HFFc6 (cell line): ENCODE measurements around the gene TANGO2. TPM values are rescaled to one million over a fixed set of nuclear protein-coding genes. Genes with fewer than 3 reads are reported as not detected.

ENCODE experiments used
- DNase-seq: peaks from one replicate; pipeline ENCODE4 v3.0.0-alpha.2; 2018
- H3K27ac Mint-ChIP-seq: 2 replicates; pipeline ENCODE4 v1.8.0; 2020; ENCODE audit warnings: mild to moderate bottlenecking, mixed read lengths
- H3K27me3 Mint-ChIP-seq: 2 replicates; pipeline ENCODE4 v1.8.0; 2021; ENCODE audit warnings: mild to moderate bottlenecking, moderate library complexity, mixed read lengths; ENCODE audit not compliant: insufficient read depth
- H3K36me3 Mint-ChIP-seq: 2 replicates; pipeline ENCODE4 v1.8.0; 2021; ENCODE audit warnings: low read depth, mixed read lengths
- H3K4me1 Mint-ChIP-seq: 2 replicates; pipeline ENCODE4 v1.8.0; 2020; ENCODE audit warnings: low read depth, mixed read lengths
- H3K4me3 Mint-ChIP-seq: 2 replicates; pipeline ENCODE4 v1.8.0; 2020; ENCODE audit warnings: mild to moderate bottlenecking, moderate library complexity, mixed read lengths
- H3K9me3 Mint-ChIP-seq: 2 replicates; pipeline ENCODE4 v1.8.0; 2020; ENCODE audit warnings: mild to moderate bottlenecking, mixed read lengths
- total RNA-seq, 6 experiments: library from RNA; stranded (reverse); fragmentation: NEBNext Ultra II Directional; extraction: Animal tissue kit (Norgen Biotek cat#: 25700); gene quantifications; 2 replicates in 1 of 6; 3 replicates in 5 of 6; pipeline ENCODE4 v1.2.3, GENCODE V29; 2021
- TF ChIP-seq, protein P1 (sequence below): fragments of 200-600 bp; sonication (generic); IDR thresholded peaks from 2 replicates; pipeline ENCODE4 v1.5.0; 2021; ENCODE audit warnings: antibody characterized with exemption, mild to moderate bottlenecking

Gene TANGO2
- total RNA-seq, 6 experiments from 2014 or later, result 28.5 to 38.0 (median 34.9) TPM

DNA sequence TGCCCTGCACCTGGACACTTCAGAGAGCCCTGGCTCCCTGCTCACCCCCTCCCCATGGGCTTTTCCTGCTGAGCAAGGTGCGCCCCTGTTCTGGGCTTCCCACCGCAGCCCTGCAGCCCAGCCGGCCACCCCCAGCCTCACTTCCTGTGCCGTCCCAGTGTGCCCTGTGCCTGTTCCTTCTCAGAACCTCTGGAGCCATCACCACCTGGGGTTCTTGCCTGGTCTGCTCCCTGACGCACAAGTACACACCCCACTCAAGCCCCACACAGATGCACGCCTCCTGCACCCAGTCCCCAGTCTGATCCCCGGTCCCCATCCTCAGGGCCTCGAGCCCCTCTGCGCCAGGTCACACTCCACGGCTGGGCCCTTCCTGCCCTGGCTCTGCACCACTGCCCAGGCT is 35.3 kb downstream of the TANGO2 start:
- DNase-seq, result no peak
- Mint-ChIP-seq H3K27ac (no peak overlapping the region), H3K4me3 (no peak overlapping the region), H3K4me1 (no peaks in the 10 kb centered on the region), H3K27me3 (peaks cover 3% of the 10 kb centered on the region; the same call in 1 of the 2 replicates), H3K36me3 (no peaks in the 10 kb centered on the region; the same call in 1 of the 2 replicates), H3K9me3 (no peaks in the 10 kb centered on the region)
- TF ChIP-seq, protein P1, sequence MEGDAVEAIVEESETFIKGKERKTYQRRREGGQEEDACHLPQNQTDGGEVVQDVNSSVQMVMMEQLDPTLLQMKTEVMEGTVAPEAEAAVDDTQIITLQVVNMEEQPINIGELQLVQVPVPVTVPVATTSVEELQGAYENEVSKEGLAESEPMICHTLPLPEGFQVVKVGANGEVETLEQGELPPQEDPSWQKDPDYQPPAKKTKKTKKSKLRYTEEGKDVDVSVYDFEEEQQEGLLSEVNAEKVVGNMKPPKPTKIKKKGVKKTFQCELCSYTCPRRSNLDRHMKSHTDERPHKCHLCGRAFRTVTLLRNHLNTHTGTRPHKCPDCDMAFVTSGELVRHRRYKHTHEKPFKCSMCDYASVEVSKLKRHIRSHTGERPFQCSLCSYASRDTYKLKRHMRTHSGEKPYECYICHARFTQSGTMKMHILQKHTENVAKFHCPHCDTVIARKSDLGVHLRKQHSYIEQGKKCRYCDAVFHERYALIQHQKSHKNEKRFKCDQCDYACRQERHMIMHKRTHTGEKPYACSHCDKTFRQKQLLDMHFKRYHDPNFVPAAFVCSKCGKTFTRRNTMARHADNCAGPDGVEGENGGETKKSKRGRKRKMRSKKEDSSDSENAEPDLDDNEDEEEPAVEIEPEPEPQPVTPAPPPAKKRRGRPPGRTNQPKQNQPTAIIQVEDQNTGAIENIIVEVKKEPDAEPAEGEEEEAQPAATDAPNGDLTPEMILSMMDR, result no peak

DNA sequence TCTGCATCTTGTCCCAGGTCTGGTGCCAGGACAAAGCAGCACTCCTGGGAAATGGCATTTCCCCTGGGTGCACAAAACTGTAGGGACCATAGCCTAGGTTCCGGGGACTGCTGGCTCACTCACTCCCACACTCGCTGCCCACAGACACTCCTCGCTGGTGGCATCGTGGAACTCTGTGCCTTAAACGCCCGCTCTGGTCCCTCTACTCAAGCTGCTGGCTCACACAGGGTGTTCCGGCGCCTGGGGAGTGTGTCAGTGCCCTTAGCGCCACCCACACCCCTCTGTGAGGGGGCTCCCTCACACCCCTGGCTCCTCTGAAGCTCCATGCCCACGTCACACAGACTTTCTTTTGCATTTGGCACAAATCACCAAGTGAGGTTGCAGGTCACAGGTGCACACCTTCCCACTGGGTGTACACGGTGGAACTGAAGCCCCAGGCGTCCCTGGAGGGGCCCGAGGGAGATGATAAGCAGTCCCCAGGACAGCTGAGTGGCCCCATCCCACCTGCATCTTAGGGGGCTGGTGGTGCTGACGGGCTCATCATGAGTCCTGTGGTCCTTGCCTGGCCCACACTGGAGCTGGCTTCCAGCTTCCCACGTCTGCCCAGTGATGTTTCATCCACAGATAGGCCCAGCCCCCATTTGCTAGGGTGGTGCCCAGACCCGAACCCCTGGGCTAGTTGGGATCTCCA is 35.9 kb downstream of the TANGO2 start:
- no peaks in the 10 kb centered on the region; the same call in 1 of the 2 replicates for H3K36me3 Mint-ChIP-seq
- TF ChIP-seq, protein P1, result no peak
- no peak overlapping the region for H3K4me3 Mint-ChIP-seq
- no peak for DNase-seq
- H3K4me1 Mint-ChIP-seq, result 0 out of 2 replicates have a peak, but pooled peaks cover 4% of the 10 kb centered on the region
- no peak overlapping the region for H3K27ac Mint-ChIP-seq
- H3K27me3 Mint-ChIP-seq, result peaks cover 3% of the 10 kb centered on the region; the same call in 1 of the 2 replicates
- H3K9me3 Mint-ChIP-seq, result no peaks in the 10 kb centered on the region

DNA sequence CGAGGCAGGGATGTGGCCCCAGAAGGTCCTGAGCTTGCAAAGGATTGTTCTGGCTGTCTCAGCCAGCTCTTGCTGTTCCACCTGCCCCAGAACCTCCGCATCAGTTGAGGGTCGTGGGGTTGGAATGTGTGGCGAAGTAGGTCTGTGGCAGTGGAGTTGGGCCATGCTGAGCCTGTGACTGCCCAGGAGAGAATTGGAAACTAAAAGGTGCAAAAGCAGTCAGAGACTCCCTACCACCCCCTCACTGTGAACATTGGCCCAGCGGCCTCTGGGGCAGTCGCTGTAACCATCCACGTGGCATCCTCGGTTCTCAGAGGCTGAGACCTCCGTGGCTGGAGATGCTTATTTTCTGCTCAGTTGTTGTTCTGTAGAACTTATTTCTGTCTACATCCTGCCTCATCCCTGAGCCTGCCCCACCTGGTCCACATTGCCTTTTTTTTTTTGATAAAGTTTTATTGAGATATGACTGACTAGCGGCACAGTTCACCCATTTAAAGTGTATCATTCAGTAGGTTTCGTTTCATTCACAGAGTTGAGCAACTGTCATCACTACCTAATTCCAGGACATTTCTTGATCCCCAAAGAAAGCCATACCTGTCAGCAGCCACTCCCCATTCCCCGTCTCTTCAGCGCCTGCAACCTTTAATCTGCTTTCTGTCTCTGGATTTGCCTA is 36.8 kb downstream of the TANGO2 start:
- Mint-ChIP-seq H3K4me3 (no peak overlapping the region), H3K27me3 (peaks cover 3% of the 10 kb centered on the region), H3K36me3 (peaks cover 5% of the 10 kb centered on the region), H3K9me3 (no peaks in the 10 kb centered on the region), H3K27ac (no peak overlapping the region), H3K4me1 (peaks cover 10% of the 10 kb centered on the region)
- no peak for DNase-seq
- TF ChIP-seq, protein P1, result no peak

DNA sequence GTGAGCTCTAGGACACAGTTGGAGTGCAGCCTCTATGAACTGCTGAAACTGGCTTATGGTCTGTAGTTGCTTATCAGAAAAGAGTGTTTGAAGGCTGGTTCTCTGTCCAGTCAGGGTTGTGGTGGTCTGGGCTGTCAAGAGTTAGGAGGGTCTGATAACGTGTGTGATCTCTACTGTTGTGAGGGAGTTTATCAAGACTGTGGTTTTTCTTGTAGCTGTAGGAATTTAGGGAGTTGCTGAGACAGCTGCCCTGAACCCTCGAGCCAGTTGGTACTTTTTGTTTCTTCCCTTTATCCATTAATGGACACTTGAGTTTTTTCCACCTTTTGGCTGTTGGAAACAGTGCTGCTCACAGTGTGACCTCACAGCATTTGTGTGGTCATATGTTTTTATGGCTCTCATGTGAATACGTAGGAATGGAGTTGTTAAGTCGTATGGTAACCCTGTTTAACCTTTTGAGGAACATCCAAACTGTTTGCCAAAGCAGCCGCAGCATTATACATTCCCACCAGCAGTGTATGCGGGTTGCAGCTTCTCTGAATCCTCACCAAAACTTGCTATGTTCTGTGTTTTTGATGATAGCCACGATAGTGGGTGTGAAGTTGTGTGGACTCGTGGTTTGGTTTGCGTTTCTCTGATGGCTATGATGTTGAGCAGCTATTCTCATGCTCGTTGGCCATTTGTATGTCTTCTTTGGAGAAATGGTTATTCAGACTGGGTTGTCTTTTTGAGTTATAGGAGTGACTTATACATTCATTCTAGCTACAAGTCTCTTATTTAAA is 38.3 kb downstream of the TANGO2 start:
- TF ChIP-seq, protein P1, result no peak
- H3K27ac Mint-ChIP-seq, result no peak overlapping the region
- H3K4me3 Mint-ChIP-seq, result no peak overlapping the region
- H3K36me3 Mint-ChIP-seq, result peaks cover 9% of the 10 kb centered on the region
- no peaks in the 10 kb centered on the region for H3K9me3 Mint-ChIP-seq
- no peak for DNase-seq
- H3K4me1 Mint-ChIP-seq, result peaks cover 15% of the 10 kb centered on the region
- peaks cover 5% of the 10 kb centered on the region for H3K27me3 Mint-ChIP-seq

DNA sequence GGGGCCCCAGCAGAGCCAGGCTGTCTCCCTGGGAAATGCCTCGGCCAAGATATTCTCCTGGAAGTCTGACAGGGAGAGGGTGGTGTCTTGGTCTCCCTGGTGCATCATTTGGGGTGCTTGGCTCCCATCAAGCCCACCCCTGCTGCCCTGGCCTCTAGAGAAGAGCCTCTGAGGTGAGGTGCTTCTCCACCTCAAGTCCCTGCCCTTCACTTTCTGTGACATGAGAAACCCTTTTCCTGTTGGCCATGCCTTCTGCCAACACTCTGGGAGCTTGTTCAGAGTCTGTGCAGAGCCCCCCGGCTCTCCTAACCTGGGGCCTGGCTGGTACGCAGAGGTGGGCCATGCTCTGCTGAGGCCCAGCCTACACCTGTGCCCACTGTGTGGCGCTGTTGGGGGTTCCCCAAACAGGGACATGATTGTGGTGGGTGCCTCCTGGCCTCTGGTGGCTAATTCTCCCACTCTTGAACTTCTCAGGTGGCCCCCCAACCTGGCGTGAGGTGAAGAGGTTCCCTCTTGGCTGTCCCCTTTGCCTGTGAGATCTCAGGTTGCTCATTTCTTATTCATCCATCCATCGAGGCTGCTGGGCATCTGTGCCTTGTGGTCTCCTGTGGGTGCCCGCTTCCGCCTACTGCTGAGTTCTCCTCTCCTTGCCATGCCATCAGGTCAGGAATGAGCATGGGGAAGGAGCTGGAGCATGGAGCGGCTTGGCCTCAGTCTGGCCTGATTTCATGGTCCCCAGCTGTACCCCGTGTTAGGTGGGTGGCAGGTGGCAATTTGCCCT is 40.0 kb downstream of the TANGO2 start:
- no peak overlapping the region for H3K27ac Mint-ChIP-seq
- H3K9me3 Mint-ChIP-seq, result no peaks in the 10 kb centered on the region
- H3K27me3 Mint-ChIP-seq, result peaks cover 5% of the 10 kb centered on the region
- no peak overlapping the region for H3K4me3 Mint-ChIP-seq
- DNase-seq, result no peak
- TF ChIP-seq, protein P1, result peak; percentile 53; the same call in 1 of the 2 replicates
- peaks cover 15% of the 10 kb centered on the region for H3K4me1 Mint-ChIP-seq
- peaks cover 9% of the 10 kb centered on the region for H3K36me3 Mint-ChIP-seq
